Erythroblast (primary cell): ENCODE results near the gene TMX1.

Experiments
- GATA1 ChIP-seq: IDR thresholded peaks from 2 replicates; pipeline ENCODE4 v1.6.1; 2011; ENCODE audit warnings: low read depth, mild to moderate bottlenecking, control low read depth, low read length, moderate library complexity
- POLR2A ChIP-seq: IDR thresholded peaks from 2 replicates; pipeline ENCODE4 v1.6.1; 2011; ENCODE audit warnings: mild to moderate bottlenecking, low read length

- no peak for TF ChIP-seq POLR2A
- TF ChIP-seq GATA1, result no peak
Observed at GRCh38 chr14:51201890-51202289, 38.2 kb upstream of the TMX1 start.
